GM21529 (cell line): Measurements from ENCODE around the gene THOC1.

Source experiments
- ATAC-seq: cut with Tn5 transposase; IDR thresholded peaks from one replicate; pipeline ENCODE4 v1.9.1; 2021; ENCODE audit not compliant: unreplicated experiment

The THOC1 gene

GRCh38 chr18:275486-275885 lies 7.6 kb upstream of the THOC1 start:
- no peak for ATAC-seq

GRCh38 chr18:274313-274712 lies 6.5 kb upstream of the THOC1 start:
- ATAC-seq = no peak

- no peak for ATAC-seq
Measured at GRCh38 chr18:273525-273924, 5.7 kb upstream of the THOC1 start.

- ATAC-seq = no peak
Measured at GRCh38 chr18:272650-273049, 4.8 kb upstream of the THOC1 start.

GRCh38 chr18:269480-270095 lies 1.7 kb upstream of the THOC1 start:
- no peak for ATAC-seq

- no peak for ATAC-seq
Measured at GRCh38 chr18:267380-267687, 513 bp downstream of the THOC1 start.

- ATAC-seq = no peak
Measured at GRCh38 chr18:261398-262073, 6.3 kb downstream of the THOC1 start.

GRCh38 chr18:260547-260946 lies 7.3 kb downstream of the THOC1 start:
- ATAC-seq = no peak

- no peak for ATAC-seq
Measured at GRCh38 chr18:255171-255570, 12.7 kb downstream of the THOC1 start.

- no peak for ATAC-seq
Measured at GRCh38 chr18:253121-253520, 14.7 kb downstream of the THOC1 start.

GRCh38 chr18:251572-251971 lies 16.3 kb downstream of the THOC1 start:
- ATAC-seq = no peak

GRCh38 chr18:250685-251084 lies 17.2 kb downstream of the THOC1 start:
- no peak for ATAC-seq

- ATAC-seq = no peak
Measured at GRCh38 chr18:248053-248452, 19.8 kb downstream of the THOC1 start.

GRCh38 chr18:245282-245847 lies 22.5 kb downstream of the THOC1 start:
- ATAC-seq = no peak

- no peak for ATAC-seq
Measured at GRCh38 chr18:240175-240574, 27.7 kb downstream of the THOC1 start.

GRCh38 chr18:231563-231962 lies 36.3 kb downstream of the THOC1 start:
- no peak for ATAC-seq

GRCh38 chr18:228586-228985 lies 39.3 kb downstream of the THOC1 start:
- no peak for ATAC-seq

- no peak for ATAC-seq
Measured at GRCh38 chr18:227902-228301, 39.9 kb downstream of the THOC1 start.

- ATAC-seq = no peak
Measured at GRCh38 chr18:227374-227773, 40.5 kb downstream of the THOC1 start.

GRCh38 chr18:225745-226144 lies 42.1 kb downstream of the THOC1 start:
- ATAC-seq = no peak

GRCh38 chr18:220708-221107 lies 47.1 kb downstream of the THOC1 start:
- ATAC-seq = no peak

- no peak for ATAC-seq
Measured at GRCh38 chr18:217532-218336, 50.1 kb downstream of the THOC1 start.
